HEK293 (cell line): ENCODE data around the gene EML6.

Experiments
- CTCF ChIA-PET: fragments of 350-600 bp; formaldehyde crosslinking; extraction: SDS; loops from one replicate; lab custom pipeline; 2021; ENCODE audit warnings: antibody characterized with exemption; lab: Yijun Ruan, JAX
- POLR2A ChIA-PET: fragments of 300-600 bp; formaldehyde crosslinking; extraction: SDS; loops from one replicate; lab custom pipeline; 2020; ENCODE audit warnings: antibody characterized with exemption, inconsistent platforms; lab: Yijun Ruan, JAX
- H3K27ac ChIP-seq: fragments of 200-500 bp; sonication (Bioruptor generic); 2 replicates; pipeline ENCODE4 v1.5.1; 2014; ENCODE audit warnings: low read depth, low read length, control low read depth, inconsistent platforms; ENCODE audit errors: extremely low read depth
- H3K36me3 ChIP-seq, 2 experiments: fragments of 200-500 bp in 1 of 2; sonication (Bioruptor generic) in 1 of 2; 1 replicate in 1 of 2; 2 replicates in 1 of 2; pipeline ENCODE4 v1.5.1; 2014 to 2017; ENCODE audit warnings: inconsistent platforms in 2 of 2, low read length in 2 of 2; ENCODE audit not compliant: control insufficient read depth in 2 of 2, insufficient read depth in 1 of 2
- H3K4me1 ChIP-seq: fragments of 200-500 bp; sonication (Bioruptor generic); 2 replicates; pipeline ENCODE4 v1.5.1; 2014; ENCODE audit warnings: mild to moderate bottlenecking, low read length, inconsistent platforms; ENCODE audit not compliant: control insufficient read depth, insufficient read depth
- H3K4me3 ChIP-seq: 2 replicates; pipeline ENCODE4 v1.5.1; 2011; ENCODE audit warnings: low read depth, mild to moderate bottlenecking, control low read depth, low read length, moderate library complexity
- H3K9me3 ChIP-seq: fragments of 200-500 bp; sonication (Bioruptor generic); 2 replicates; pipeline ENCODE4 v1.5.1; 2014; ENCODE audit warnings: low read depth, low read length, inconsistent platforms; ENCODE audit not compliant: control insufficient read depth, insufficient read depth
- EGR2 ChIP-seq: fragments of 450-650 bp; formaldehyde crosslinking; IDR thresholded peaks from 2 replicates; pipeline ENCODE4 v1.5.1; 2016; ENCODE audit warnings: low read depth, missing biosample characterization, missing genetic modification characterization
- KLF10 ChIP-seq: fragments of 450-650 bp; IDR thresholded peaks from 2 replicates; pipeline ENCODE4 v1.5.1; 2018; ENCODE audit warnings: missing biosample characterization, mild to moderate bottlenecking, missing genetic modification characterization
- OSR2 ChIP-seq: fragments of 450-650 bp; formaldehyde crosslinking; IDR thresholded peaks from 2 replicates; pipeline ENCODE4 v1.5.1; 2016; ENCODE audit warnings: missing biosample characterization, missing genetic modification characterization
- SALL2 ChIP-seq: fragments of 450-650 bp; formaldehyde crosslinking; IDR thresholded peaks from 2 replicates; pipeline ENCODE4 v1.5.0; 2017; ENCODE audit warnings: missing biosample characterization, mild to moderate bottlenecking, missing genetic modification characterization, borderline replicate concordance
- SCRT2 ChIP-seq: fragments of 450-650 bp; formaldehyde crosslinking; IDR thresholded peaks from 2 replicates; pipeline ENCODE4 v1.5.1; 2016; ENCODE audit warnings: missing biosample characterization, missing genetic modification characterization
- SP7 ChIP-seq: fragments of 450-650 bp; formaldehyde crosslinking; IDR thresholded peaks from 2 replicates; pipeline ENCODE4 v1.5.1; 2016; ENCODE audit warnings: missing biosample characterization, missing genetic modification characterization
- ZBTB1 ChIP-seq: fragments of 450-650 bp; formaldehyde crosslinking; IDR thresholded peaks from 2 replicates; pipeline ENCODE4 v1.5.1; 2016; ENCODE audit warnings: missing biosample characterization, missing genetic modification characterization
- ZBTB44 ChIP-seq: fragments of 450-650 bp; IDR thresholded peaks from 2 replicates; pipeline ENCODE4 v1.5.1; 2018; ENCODE audit warnings: missing biosample characterization, mild to moderate bottlenecking, missing genetic modification characterization
- ZNF121 ChIP-seq: fragments of 450-650 bp; formaldehyde crosslinking; IDR thresholded peaks from 2 replicates; pipeline ENCODE4 v1.5.1; 2016; ENCODE audit warnings: missing biosample characterization, missing genetic modification characterization
- ZNF174 ChIP-seq: fragments of 450-650 bp; formaldehyde crosslinking; IDR thresholded peaks from 2 replicates; pipeline ENCODE4 v1.5.0; 2017; ENCODE audit warnings: missing biosample characterization, mild to moderate bottlenecking, missing genetic modification characterization
- ZNF221 ChIP-seq: fragments of 450-650 bp; formaldehyde crosslinking; IDR thresholded peaks from 2 replicates; pipeline ENCODE4 v1.5.1; 2017; ENCODE audit warnings: missing biosample characterization, missing genetic modification characterization, borderline replicate concordance
- ZNF26 ChIP-seq: fragments of 450-650 bp; formaldehyde crosslinking; IDR thresholded peaks from 2 replicates; pipeline ENCODE4 v1.5.1; 2016; ENCODE audit warnings: missing biosample characterization, missing genetic modification characterization
- ZNF292 ChIP-seq: fragments of 450-650 bp; formaldehyde crosslinking; IDR thresholded peaks from 2 replicates; pipeline ENCODE4 v1.5.1; 2016; ENCODE audit warnings: low read depth, missing biosample characterization, missing genetic modification characterization, borderline replicate concordance
- ZNF514 ChIP-seq: fragments of 450-650 bp; formaldehyde crosslinking; IDR thresholded peaks from 2 replicates; pipeline ENCODE4 v1.5.1; 2016; ENCODE audit warnings: missing biosample characterization, missing genetic modification characterization
- ZNF645 ChIP-seq: fragments of 450-650 bp; formaldehyde crosslinking; IDR thresholded peaks from 2 replicates; pipeline ENCODE4; 2016; ENCODE audit warnings: missing biosample characterization, missing genetic modification characterization
- ZNF707 ChIP-seq: fragments of 450-650 bp; formaldehyde crosslinking; IDR thresholded peaks from 2 replicates; pipeline ENCODE4 v1.5.1; 2016; ENCODE audit warnings: missing biosample characterization, missing genetic modification characterization
- TF ChIP-seq, protein P1 (sequence below): fragments of 450-650 bp; formaldehyde crosslinking; IDR thresholded peaks from 2 replicates; pipeline ENCODE4 v1.5.1; 2016; ENCODE audit warnings: missing biosample characterization, missing genetic modification characterization
- TF ChIP-seq, protein P2 (sequence below): fragments of 450-650 bp; formaldehyde crosslinking; IDR thresholded peaks from 2 replicates; pipeline ENCODE4 v1.5.1; 2017; ENCODE audit warnings: missing biosample characterization, missing genetic modification characterization

The EML6 gene

GRCh38 chr2:54945391-54946219, 222.1 kb downstream of the EML6 start:
- ChIA-PET POLR2A (no interaction called here), CTCF (no interaction called here)
- no peak overlapping the region for H3K27ac ChIP-seq
- H3K4me3 ChIP-seq: no peak overlapping the region
- H3K36me3 ChIP-seq: no peaks in the 10 kb centered on the region
- TF ChIP-seq, protein P1, sequence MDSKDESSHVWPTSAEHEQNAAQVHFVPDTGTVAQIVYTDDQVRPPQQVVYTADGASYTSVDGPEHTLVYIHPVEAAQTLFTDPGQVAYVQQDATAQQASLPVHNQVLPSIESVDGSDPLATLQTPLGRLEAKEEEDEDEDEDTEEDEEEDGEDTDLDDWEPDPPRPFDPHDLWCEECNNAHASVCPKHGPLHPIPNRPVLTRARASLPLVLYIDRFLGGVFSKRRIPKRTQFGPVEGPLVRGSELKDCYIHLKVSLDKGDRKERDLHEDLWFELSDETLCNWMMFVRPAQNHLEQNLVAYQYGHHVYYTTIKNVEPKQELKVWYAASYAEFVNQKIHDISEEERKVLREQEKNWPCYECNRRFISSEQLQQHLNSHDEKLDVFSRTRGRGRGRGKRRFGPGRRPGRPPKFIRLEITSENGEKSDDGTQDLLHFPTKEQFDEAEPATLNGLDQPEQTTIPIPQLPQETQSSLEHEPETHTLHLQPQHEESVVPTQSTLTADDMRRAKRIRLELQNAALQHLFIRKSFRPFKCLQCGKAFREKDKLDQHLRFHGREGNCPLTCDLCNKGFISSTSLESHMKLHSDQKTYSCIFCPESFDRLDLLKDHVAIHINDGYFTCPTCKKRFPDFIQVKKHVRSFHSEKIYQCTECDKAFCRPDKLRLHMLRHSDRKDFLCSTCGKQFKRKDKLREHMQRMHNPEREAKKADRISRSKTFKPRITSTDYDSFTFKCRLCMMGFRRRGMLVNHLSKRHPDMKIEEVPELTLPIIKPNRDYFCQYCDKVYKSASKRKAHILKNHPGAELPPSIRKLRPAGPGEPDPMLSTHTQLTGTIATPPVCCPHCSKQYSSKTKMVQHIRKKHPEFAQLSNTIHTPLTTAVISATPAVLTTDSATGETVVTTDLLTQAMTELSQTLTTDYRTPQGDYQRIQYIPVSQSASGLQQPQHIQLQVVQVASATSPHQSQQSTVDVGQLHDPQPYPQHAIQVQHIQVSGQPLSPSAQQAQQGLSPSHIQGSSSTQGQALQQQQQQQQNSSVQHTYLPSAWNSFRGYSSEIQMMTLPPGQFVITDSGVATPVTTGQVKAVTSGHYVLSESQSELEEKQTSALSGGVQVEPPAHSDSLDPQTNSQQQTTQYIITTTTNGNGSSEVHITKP (tag by site-specific recombination): 0 out of 2 replicates have a peak, but pooled peaks have one; percentile 13
- no peak for TF ChIP-seq ZNF645 (tag by site-specific recombination)
- no peak for TF ChIP-seq SALL2 (tag by site-specific recombination)
- no peak for TF ChIP-seq ZNF174 (tag by site-specific recombination)
- TF ChIP-seq EGR2: no peak
- TF ChIP-seq ZBTB1 (tag by site-specific recombination): no peak
- no peak for TF ChIP-seq ZNF707 (tag by site-specific recombination)
- no peaks in the 10 kb centered on the region for H3K4me1 ChIP-seq
- H3K9me3 ChIP-seq: no peaks in the 10 kb centered on the region

- TF ChIP-seq ZNF514 (tag by site-specific recombination) (no peak), OSR2 (tag by site-specific recombination) (no peak), ZNF121 (no peak), ZBTB44 (tag by site-specific recombination) (no peak), KLF10 (tag by site-specific recombination) (no peak), ZNF292 (tag by site-specific recombination) (no peak), ZNF26 (tag by site-specific recombination) (no peak), ZNF221 (tag by site-specific recombination) (no peak), SCRT2 (no peak), SP7 (tag by site-specific recombination) (no peak)
- TF ChIP-seq, protein P2, sequence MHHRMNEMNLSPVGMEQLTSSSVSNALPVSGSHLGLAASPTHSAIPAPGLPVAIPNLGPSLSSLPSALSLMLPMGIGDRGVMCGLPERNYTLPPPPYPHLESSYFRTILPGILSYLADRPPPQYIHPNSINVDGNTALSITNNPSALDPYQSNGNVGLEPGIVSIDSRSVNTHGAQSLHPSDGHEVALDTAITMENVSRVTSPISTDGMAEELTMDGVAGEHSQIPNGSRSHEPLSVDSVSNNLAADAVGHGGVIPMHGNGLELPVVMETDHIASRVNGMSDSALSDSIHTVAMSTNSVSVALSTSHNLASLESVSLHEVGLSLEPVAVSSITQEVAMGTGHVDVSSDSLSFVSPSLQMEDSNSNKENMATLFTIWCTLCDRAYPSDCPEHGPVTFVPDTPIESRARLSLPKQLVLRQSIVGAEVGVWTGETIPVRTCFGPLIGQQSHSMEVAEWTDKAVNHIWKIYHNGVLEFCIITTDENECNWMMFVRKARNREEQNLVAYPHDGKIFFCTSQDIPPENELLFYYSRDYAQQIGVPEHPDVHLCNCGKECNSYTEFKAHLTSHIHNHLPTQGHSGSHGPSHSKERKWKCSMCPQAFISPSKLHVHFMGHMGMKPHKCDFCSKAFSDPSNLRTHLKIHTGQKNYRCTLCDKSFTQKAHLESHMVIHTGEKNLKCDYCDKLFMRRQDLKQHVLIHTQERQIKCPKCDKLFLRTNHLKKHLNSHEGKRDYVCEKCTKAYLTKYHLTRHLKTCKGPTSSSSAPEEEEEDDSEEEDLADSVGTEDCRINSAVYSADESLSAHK (tag by site-specific recombination): no peak
- Histone ChIP-seq H3K4me1 (no peaks in the 10 kb centered on the region), H3K4me3 (no peak overlapping the region), H3K27ac (no peak overlapping the region), H3K9me3 (no peaks in the 10 kb centered on the region), H3K36me3 (no peaks in the 10 kb centered on the region)
- CTCF ChIA-PET: interaction anchor here (0.6 kb wide), 1 partner anchor 1175 kb away, joined by 3 read pairs; no protein-coding TSS in a partner anchor
- POLR2A ChIA-PET: no interaction called here
Measured at GRCh38 chr2:54946220-54946805, 222.9 kb downstream of the EML6 start.
